Measurements from ENCODE around the gene FCN3.

Gene FCN3

DNA sequence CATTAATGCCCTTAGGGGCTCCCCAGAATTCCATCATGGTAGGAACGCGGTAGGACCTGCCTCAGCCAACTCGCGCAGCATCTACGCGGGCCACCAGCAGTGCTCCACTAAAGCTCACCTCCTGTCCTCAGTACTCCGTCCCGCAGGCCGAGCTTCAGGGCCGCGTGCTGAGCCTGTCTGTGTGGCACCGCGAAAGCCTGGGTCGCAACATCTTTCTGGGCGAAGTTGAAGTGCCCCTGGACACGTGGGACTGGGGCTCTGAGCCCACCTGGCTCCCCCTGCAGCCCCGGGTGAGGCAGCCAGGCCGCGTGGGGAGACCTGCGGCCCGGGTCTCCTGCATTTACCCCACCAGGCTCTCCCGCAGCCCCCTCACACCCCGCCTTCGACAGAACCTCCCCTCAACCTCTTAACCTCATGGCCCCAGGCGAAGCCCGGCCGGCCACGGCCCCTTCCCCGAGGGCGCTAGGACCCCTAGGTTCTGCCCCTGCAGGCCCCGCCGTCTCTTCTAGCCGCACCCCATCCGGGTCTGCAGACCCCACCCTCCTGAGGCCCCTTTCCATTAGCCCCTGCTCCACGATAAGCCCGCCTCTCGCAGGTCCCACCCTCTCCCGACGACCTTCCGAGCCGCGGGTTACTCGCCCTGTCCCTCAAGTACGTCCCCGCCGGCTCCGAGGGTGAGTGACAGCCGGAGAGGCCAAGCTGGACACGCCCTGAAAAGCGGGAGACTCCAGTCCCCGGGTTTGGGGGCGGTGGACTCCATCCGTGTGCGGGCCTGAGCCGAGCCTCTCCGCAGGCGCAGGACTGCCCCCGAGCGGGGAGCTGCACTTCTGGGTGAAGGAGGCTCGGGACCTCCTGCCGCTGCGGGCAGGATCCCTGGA is 23.7 kb downstream of the FCN3 start:
- DNase-seq, result peak in 2 of 42 donors; percentile 14 to 48
- intact Hi-C loops (cut with DNase I), result no loop called here

DNA sequence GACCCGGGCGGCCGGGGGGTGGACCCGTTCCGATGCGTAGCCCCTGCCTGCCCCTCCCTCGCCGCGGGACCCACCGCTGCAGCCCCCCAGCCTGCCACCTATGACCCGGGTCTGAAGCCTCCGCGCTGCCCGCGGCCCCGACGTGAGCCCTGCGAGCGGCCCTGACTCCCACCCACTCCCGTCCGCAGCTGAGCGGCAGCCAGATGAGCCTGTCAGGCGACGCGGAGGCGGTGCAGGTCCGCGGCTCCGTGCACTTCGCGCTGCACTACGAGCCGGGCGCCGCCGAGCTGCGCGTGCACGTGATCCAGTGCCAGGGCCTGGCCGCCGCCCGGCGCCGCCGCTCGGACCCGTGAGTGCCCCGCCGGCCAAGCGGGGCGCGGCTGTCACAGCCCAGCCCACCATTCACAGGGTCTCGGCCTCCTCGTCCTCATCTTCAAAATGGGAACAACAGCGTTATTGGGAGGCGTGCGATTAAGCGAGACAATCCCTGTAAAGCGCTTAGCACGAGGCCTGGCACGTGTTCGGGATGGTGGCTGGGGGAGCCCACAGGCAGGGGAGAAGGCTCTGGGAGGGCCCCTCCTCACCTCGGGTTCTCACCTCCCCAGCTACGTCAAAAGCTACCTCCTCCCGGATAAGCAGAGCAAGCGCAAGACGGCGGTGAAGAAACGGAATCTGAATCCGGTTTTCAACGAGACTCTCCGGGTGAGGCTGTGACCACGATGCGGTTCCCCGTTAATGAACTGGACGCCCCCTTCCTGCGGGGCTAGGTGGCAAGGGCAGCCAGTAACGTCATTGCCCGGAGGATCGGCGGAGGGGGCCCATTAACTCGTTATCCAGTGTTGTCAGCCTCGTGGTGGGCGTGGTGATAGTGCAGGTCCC is 24.6 kb downstream of the FCN3 start:
- intact Hi-C loops (cut with DNase I), result no loop called here
- DNase-seq, result peak in 28 of 42 donors; percentile 20 to 66 (median 46)

DNA sequence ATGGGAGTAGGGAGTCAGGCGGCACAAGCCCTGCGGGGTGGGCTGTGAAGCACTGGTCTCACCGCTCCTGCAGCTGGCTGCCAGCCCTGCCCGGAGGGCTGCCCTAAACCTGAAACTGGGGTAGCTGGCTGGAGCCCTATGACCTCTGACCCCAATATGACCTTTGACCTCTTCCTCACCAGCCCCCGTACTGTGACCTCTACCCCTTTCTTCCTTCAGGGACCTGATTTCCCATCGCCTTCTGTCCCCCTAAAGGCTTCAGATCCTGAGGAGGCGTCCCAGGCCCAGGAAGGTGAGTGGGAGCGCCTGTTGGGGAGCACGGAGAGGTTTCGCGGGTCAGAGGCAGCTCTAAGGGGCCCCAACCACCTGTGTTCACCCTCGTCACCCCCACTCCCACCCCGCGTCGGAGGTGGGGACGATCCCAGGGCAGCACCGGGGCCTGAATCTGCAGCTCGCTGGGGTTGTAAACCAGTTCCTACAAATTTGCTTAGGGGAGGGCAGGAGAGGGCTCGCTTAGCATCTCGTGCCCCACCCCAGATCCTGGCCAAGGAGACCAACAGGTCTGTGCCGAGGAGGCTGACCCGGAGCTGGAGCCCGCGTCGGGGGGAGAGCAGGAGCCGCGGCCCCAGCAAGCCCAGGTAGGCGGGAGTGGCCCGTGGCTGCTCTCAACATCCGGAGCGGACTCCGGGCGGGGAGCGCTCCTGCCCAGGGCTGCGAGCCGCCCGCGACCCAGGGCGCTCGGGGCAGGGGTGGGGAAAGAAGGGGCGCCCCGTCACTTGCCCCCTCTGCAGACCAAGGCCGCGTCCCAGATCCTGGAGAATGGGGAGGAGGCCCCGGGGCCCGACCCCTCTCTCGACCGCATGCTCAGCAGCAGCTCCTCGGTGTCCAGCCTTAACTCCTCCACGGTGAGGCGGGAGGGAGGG is 25.5 kb downstream of the FCN3 start:
- intact Hi-C loops (cut with DNase I), result no loop called here
- no peak for DNase-seq

DNA sequence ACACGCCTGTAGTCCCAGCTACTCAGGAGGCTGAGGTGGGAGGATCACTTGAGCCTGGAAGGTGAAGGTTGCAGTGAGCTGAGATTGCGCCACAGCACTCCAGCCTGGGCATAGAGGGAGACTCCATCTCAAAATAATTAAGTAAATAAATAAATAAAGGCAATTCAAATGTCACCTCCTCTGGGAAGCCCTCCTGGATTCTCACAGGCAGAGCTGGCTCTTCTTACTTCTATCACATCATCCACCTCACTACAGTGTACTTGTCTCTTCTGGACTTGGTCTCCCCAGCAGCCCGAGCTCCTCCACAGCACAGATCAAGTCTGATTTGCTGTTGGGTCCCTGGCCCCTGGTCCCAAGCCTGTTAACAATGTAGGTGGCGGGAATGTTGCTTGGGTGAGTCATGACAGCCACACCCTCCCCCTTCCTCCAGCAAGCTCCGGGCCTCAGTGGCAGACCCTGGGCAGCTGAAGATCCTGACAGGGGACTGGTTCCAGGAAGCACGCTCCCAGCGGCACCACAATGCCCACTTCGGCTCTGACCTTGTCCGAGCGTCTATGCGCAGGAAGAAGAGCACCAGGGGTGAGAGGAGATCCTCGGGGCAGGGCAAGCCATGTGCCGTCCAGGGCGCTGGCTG is 27.5 kb downstream of the FCN3 start:
- DNase-seq, result no peak
- intact Hi-C loops (cut with DNase I), result no loop called here

DNA sequence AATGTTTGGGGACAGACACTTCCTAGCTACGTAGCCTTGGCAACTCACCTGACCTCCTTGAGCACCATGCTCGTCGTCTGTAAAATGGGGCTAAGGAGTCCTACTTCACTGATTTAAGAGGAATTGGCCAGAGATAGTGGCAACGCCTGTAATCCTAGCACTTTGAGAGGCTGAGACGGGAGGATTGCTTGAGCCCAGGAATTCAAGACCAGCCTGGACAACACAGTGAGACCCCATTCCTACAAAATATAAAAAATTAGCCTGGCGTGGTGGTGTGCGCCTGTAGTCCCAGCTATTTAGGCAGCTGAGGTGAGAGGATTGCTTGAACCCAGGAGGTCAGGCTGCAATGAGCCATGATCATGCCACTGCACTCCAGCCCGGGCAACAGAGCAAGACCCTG is 28.3 kb downstream of the FCN3 start:
- intact Hi-C loops (cut with DNase I), result no loop called here

DNA sequence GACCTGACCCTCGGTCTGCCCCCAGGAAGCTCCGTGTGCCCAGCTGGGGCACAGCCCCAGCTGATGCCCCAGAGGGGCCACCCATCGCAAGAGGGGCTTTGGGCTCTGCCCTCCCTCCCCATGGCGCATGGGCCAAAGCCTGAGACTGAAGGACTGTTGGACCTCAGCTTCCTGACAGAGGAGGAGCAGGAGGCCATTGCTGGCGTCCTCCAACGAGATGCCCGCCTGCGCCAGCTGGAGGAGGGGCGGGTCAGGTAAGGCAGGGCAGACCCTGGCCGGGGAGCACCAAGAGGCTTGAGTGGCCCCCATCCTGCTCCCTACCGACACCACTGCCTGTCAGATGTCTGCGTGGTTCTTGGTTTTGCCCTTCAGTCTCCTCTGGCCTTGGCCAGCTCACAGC is 29.4 kb downstream of the FCN3 start:
- DNase-seq, result no peak
- intact Hi-C loops (cut with DNase I), result no loop called here

More for the DNA sequence above, 28.3 kb downstream of the FCN3 start:
- DNase-seq, result no peak

DNA sequence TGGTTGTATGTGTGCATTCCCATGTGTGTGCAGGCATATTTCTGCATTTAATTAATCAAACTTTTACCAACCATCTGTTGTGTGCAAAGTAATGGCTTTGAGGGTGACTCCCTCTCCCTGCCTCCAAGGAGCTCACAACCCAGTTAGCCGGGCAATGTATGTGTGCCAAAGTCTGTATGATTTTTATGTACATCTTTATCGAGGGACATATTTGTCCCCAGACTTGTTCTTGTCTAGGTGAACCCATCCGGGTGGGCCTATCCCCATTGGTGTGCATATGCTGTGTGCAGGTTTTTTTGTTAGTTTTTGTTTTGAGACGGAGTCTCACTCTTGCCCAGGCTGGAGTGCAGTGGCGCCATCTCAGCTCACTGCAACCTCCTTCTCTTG is 31.0 kb downstream of the FCN3 start:
- intact Hi-C loops (cut with DNase I), result no loop called here
- no peak for DNase-seq

DNA sequence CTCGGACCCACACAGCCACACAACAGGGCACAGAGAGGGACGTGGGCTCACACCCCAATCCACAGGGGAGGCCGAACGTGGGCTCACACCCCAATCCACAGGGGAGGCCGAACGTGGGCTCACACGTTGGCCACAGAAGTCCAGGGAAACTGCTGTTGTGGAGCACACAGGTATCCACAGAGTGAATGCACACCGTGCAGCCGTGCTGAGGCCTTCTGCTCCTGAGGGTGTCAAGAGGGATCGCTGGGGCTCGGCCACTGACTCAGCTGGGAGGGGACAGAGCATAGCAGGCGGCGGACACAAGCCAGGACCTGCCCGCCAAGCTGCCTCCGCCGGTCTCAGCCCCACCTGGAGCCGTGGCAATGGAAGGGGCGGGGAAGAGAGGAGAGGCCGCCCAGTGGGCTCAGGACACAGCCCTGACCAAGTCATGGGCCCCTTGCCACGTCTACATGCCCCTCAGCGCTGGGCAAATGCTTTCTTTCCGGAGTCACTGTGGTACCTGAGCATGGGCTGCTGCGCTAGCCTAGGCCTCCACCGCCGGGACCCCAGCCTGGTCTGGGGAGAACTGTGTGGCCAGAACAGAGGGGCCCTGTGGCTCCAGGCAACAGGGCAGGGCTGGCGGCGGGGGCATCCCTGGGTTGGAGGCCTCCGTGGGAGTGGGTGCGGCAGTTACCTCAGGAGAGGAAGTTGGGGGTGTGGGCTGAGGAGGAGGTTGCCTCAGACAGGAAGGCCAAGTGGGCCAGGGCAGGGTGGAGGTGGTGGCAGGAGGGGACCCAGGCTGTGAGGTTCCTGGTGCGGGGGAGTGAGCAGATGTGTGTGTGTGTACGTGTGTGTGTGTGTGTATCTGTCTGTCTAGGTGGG is 31.6 kb downstream of the FCN3 start:
- intact Hi-C loops (cut with DNase I), result no loop called here
- DNase-seq, result no peak

DNA sequence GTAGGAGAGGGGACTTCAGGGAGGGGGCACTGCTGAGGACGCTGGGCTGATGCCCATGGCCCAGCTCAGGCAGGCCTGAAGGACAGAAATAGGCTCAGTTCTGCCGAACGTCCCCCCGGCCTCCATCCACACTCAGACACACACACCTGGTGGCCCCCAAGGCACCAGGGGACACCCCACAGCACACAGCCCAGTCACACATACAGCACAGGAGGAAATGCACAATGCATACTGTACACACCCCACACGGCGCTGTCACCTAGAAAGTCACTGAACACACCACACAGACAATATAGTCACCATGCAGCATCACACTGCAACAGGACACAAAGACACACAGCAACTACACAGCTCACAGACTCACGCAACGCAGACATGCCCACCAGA is 32.2 kb downstream of the FCN3 start:
- no peak for DNase-seq
- intact Hi-C loops (cut with DNase I), result no loop called here

DNA sequence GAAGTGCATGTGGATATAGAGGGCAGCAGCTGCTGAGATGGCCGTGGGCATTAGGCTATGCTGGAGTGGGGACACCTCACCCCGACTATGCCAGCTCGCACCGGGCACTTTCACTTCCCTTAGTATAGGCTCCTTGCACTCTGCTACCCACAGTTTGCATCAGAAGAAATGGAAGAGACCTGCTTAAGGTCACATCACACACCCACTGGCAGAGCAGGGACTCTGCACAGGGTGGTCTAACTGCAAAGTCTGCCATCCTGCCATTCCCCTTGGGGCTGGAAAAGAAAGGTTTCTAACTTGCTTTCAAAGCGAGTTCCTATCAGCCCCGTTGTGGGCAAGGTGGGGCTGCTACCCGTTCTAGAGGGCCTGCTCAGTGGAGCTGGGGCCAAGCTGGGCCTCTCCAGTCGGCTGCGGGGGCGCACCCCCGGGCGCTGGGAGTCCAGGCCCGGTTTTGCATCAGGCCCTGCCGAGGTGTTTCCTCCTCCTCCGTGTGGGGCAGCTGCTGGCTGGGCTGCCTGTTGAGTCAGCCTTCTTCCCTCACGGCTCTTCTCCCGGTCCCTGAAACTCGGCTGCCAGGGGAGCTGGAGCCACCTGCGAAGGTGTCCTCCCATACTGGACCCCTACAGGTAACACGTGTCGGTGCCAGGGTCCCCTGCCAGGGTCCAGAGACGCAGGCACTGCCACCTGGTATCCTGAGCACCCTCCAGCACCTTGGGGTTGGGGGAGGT is 32.9 kb downstream of the FCN3 start, which contains the start of gene SYTL1:
Gene SYTL1 (plus strand): TSS at position 498 of the 728 bp plus-strand sequence. CDS start 3,313 bp downstream, outside the sequence.
- intact Hi-C loops (cut with DNase I), result no loop called here
- no peak for DNase-seq

DNA sequence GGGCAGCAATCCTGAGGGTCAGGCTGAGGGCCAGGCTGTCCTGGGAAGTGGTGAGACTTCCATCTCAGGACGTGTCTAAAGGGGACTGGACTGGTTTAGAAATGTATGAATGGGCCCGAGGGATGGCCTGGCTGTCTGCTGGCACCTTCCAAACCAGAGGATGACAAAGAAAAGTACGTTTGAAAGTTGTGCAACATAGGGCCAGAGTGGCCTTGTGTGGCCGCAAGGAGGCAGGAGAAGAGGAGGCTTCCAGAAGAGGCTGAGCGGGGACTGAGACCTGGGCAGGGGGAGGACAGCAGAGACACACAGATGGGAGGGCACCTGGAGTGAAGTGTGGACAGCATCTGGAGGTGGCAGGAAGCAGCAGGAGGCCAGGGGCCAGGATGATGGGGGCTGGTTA is 35.4 kb downstream of the FCN3 start:
- no peak for DNase-seq
- intact Hi-C loops (cut with DNase I), result no loop called here

DNA sequence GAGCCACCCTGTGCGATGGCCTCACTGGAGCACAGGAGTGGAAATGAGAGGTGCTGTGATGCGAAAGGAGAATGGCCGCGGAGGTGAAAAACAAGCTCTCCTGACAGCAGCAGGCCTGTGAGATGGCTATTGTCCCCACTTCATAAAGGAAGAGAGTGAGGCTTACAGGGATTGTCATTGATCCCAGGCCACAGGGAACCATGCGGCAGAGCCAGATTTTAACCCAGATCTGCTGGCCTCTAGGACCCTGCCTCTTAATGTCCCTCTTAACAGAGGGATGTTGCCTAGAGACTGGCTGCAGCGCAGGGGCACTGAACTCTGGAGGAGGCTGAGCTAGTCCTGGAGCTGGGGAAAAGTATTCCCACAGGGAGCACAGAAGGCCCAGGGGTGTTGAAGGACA is 35.9 kb downstream of the FCN3 start:
- intact Hi-C loops (cut with DNase I), result no loop called here
- no peak for DNase-seq

DNA sequence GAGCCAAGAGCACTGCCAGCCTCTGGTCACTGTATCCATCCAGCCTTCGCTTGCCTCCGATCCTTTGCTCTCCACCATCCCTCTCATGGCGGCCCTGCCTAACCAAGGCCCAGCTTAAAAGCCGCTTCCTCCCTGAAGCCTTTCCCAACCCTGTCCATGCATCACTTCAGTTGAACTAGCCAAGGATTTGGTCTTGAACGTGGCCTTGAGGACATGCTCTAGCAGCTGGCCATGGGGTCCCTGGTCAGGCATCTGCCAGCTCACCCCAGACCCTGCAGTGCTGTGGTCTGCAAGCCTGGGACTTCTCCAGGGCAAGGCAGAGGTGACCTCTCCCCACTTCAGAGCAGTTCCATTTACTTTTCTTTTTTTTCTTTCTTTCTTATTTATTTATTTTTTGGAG is 37.9 kb downstream of the FCN3 start:
- no peak for DNase-seq
- intact Hi-C loops (cut with DNase I), result no loop called here

DNA sequence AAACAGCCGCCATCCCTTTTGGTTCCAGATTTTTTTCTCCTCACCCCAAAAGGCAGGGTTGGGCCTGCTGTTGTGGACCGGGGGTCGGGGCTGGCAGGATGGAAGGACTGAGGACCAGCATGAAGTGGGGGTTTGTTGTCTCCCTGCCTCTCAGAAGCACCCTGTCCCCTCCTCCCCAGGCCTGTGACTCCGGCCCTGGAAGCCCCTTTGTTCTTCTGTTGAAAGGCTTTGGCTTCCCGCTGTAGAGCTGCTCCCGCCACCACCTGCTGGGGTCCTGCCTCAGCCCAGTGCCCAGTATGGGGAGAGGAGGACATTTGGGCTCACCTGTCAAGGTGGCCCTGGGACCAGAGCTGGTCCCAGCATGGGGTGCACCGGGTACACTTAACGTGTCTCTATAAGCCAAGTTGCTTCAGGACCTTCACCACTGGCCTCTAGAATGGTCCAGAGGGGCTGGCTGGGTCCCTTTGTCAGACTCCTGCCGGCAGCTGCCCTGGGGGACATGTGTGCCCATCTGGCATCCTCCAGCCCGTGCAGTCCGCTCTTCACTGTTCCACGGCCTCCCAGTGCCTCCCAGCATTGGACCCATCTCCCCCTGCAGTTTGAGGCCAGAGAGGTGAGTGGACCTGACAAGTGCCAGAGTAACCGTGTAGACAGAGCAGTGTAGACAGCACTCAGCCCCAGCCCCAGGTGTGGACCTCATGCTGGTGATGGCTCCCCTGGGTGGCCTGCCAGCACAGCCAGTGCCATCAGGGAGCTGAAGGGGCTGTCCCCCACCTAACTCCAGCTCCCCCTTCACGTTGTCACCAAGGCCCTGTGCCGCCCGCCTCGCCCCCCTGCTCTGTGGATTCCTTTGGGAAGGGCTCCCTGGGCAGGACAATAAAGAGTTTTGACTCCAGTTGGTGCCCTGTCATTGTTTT is 38.9 kb downstream of the FCN3 start:
- DNase-seq, result no peak
- intact Hi-C loops (cut with DNase I), result no loop called here

DNA sequence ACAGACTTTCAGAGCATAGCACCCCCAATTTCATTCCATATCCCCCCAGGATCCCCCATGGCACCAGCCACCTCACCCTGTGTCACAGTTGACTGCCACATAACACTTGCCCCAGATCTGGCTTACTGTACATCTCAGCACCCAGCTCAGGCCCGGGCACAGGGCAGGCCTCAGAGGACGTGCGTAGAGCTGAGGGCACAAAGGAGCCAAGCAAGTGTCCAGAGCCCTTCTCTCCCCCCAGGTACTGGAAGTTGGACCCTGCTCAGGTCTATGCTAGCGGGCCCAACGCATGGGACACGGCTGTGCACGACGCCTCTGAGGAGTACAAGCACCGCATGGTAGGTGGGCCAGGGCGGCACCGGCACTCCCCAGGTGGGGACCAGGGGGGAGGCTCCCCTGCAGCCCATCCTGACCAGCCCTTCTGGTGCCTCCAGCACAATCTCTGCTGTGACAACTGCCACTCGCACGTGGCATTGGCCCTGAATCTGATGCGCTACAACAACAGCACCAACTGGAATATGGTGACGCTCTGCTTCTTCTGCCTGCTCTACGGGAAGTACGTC is 40.8 kb downstream of the FCN3 start:
- intact Hi-C loops (cut with DNase I), result no loop called here

More for the DNA sequence above, 40.8 kb downstream of the FCN3 start:
- DNase-seq, result no peak

Data from head of caudate nucleus (tissue), 42 donors.